ENCODE measurements around the gene POU2F2.

DNA sequence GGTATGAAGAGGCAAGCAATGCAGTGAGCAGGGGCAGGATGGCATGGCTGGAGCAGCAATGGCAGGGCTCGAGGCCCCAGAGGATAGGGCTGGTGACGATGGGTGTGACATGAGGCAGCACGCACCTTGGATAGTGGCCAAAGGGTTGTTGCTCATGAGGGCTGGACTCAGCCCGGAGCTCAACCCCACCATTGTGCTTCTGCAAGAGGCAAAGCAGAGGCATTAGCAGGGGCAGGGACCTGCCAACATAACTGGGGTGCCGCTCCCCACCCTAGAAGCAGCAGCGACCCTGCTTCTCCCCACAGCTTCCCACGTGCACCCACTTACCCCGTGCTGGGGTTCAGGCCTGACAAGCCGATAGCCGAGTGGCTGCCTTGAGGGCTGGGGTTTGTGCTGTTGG, 40.5 kb downstream of the POU2F2 start:
- TF ChIP-seq RBM15 (IDR thresholded peaks at IDR 0.05; ENCODE audit: insufficient read depth, low read length), result no peak
- no peak for TF ChIP-seq SRF (CRISPR knock-in tag; IDR thresholded peaks at IDR 0.05)
- no peak for TF ChIP-seq MYBL2 (IDR thresholded peaks at IDR 0.05; ENCODE audit: low read depth)
- TF ChIP-seq MYBL2 (CRISPR knock-in tag; IDR thresholded peaks at IDR 0.05; ENCODE audit: borderline replicate concordance), result no peak
- TF ChIP-seq MECOM (CRISPR knock-in tag; IDR thresholded peaks at IDR 0.05), result no peak
- TF ChIP-seq, protein P1, sequence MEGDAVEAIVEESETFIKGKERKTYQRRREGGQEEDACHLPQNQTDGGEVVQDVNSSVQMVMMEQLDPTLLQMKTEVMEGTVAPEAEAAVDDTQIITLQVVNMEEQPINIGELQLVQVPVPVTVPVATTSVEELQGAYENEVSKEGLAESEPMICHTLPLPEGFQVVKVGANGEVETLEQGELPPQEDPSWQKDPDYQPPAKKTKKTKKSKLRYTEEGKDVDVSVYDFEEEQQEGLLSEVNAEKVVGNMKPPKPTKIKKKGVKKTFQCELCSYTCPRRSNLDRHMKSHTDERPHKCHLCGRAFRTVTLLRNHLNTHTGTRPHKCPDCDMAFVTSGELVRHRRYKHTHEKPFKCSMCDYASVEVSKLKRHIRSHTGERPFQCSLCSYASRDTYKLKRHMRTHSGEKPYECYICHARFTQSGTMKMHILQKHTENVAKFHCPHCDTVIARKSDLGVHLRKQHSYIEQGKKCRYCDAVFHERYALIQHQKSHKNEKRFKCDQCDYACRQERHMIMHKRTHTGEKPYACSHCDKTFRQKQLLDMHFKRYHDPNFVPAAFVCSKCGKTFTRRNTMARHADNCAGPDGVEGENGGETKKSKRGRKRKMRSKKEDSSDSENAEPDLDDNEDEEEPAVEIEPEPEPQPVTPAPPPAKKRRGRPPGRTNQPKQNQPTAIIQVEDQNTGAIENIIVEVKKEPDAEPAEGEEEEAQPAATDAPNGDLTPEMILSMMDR (IDR thresholded peaks at IDR 0.05 in 2 of 3, conservative IDR thresholded peaks at IDR 0.05 in 1 of 3; ENCODE audit: insufficient read depth in 2 of 3, low read depth in 1 of 3, low read length in 3 of 3), result no peak
- TF ChIP-seq RAD21 (CRISPR knock-in tag; conservative IDR thresholded peaks at IDR 0.05 in 1 of 2, IDR thresholded peaks at IDR 0.05 in 1 of 2), result no peak
- no peak for TF ChIP-seq NCOA2 (IDR thresholded peaks at IDR 0.05; ENCODE audit: partially characterized antibody in 2 of 2)
- no peak for TF ChIP-seq TBP (optimal IDR thresholded peaks at IDR 0.05; ENCODE audit: low read depth, low read length)
- TF ChIP-seq HIVEP1 (CRISPR knock-in tag; IDR thresholded peaks at IDR 0.05), result no peak
- TF ChIP-seq ZBTB40 (IDR thresholded peaks at IDR 0.05), result no peak
- no peak for TF ChIP-seq ZBTB40 (CRISPR knock-in tag; IDR thresholded peaks at IDR 0.05)

Data from K562 (cell line).